K562 (cell line): Measurements from ENCODE around the gene HIPK2. TPM values are rescaled to one million over a fixed set of nuclear protein-coding genes. Genes with fewer than 3 reads are reported as not detected.
A peak's percentile ranks its signal among the peaks of the same experiment; 100 is the strongest.

Source experiments
- ATAC-seq: fragments of 200-7000 bp; cut with Tn5 transposase; 3 replicates; pipeline ENCODE4 v1.9.1; 2020; ENCODE audit warnings: moderate library complexity
- BruUV-seq: library from RNA; stranded (reverse); fragments of 400-500 nt; replicated peaks from 2 replicates; lab custom pipeline; 2021; lab: Mats Ljungman, UMichigan
- CTCF ChIA-PET: fragments of 300-600 bp; formaldehyde crosslinking; extraction: SDS; loops from one replicate; lab custom pipeline; 2021; ENCODE audit warnings: low intra/inter-chr PET ratio; lab: Yijun Ruan, JAX
- POLR2A ChIA-PET: fragments of 300-600, 350-650 bp; sonication (Branson Sonifier 250); formaldehyde crosslinking; extraction: SDS; loops from one replicate; lab custom pipeline; 2021; ENCODE audit warnings: antibody characterized with exemption, inconsistent platforms; lab: Yijun Ruan, JAX
- DNase-seq, 4 experiments: peaks; one replicate each; pipeline versions ENCODE4 v3.0.0 to v3.0.0-alpha.2; 2011 to 2018; ENCODE audit warnings: low spot score in 3 of 4, mixed read lengths in 3 of 4; ENCODE audit errors: extremely low read depth in 1 of 4
- FAIRE-seq: peaks from 2 replicates; lab custom pipeline; 2011; peaks lifted over from hg19 to GRCh38; lab: Jason Lieb, UNC
- H2AFZ ChIP-seq: 2 replicates; pipeline ENCODE4 v1.6.0; 2011; ENCODE audit warnings: low read depth, low read length, control low read depth, inconsistent platforms
- H3K27ac ChIP-seq: fragments of 200-600 bp; 3 replicates; pipeline ENCODE4 v1.8.0; 2011; ENCODE audit warnings: low read depth, mild to moderate bottlenecking, control low read depth, inconsistent platforms, low read length, moderate library complexity, mixed read lengths; ENCODE audit errors: extremely low read depth
- H3K27me3 ChIP-seq, 2 experiments: fragments of 300-600 bp in 1 of 2; 2 replicates in 1 of 2; 3 replicates in 1 of 2; pipeline versions ENCODE4 v1.6.0 to v1.8.0; 2011; ENCODE audit warnings: inconsistent platforms in 2 of 2, low read length in 2 of 2, mild to moderate bottlenecking in 1 of 2, mixed read lengths in 1 of 2, moderate library complexity in 1 of 2; ENCODE audit not compliant: control insufficient read depth in 2 of 2, insufficient read depth in 2 of 2
- H3K36me3 ChIP-seq: fragments of 300-600 bp; 3 replicates; pipeline ENCODE4 v1.8.0; 2011; ENCODE audit warnings: mild to moderate bottlenecking, low read length, inconsistent platforms; ENCODE audit not compliant: control insufficient read depth, insufficient read depth
- H3K4me1 ChIP-seq, 2 experiments: fragments of 200-600 bp in 1 of 2; replicated peaks in 1 of 2; 2 replicates in 1 of 2; 3 replicates in 1 of 2; pipeline versions ENCODE4 v1.5.1 to v1.8.0; 2011; ENCODE audit warnings: inconsistent platforms in 2 of 2, low read length in 2 of 2, mild to moderate bottlenecking in 1 of 2, mixed read lengths in 1 of 2, moderate library complexity in 1 of 2; ENCODE audit not compliant: control insufficient read depth in 2 of 2, insufficient read depth in 2 of 2
- H3K4me2 ChIP-seq: 2 replicates; pipeline ENCODE4 v1.6.1; 2011; ENCODE audit warnings: low read length, control low read depth, inconsistent platforms, mixed read lengths; ENCODE audit not compliant: insufficient read depth
- H3K4me3 ChIP-seq: fragments of 200-600 bp; sonication (generic), shearing (Covaris generic); 2 replicates; pipeline ENCODE4 v1.5.1; 2016; ENCODE audit warnings: control low read depth, inconsistent platforms
- H3K79me2 ChIP-seq: fragments of 200-600 bp; 3 replicates; pipeline ENCODE4 v1.8.0; 2011; ENCODE audit warnings: low read length, inconsistent platforms; ENCODE audit not compliant: control insufficient read depth, insufficient read depth
- H3K9ac ChIP-seq, 2 experiments: 2 replicates each; pipeline versions ENCODE4 v1.6.0 to v1.6.1; 2011; ENCODE audit warnings: low read depth in 2 of 2, low read length in 2 of 2, control low read depth in 1 of 2, inconsistent platforms in 1 of 2, mild to moderate bottlenecking in 1 of 2, mixed read lengths in 1 of 2; ENCODE audit not compliant: insufficient read depth in 1 of 2
- H3K9me1 ChIP-seq: one replicate; pipeline ENCODE4 v1.6.0; 2011; ENCODE audit warnings: inconsistent platforms, mild to moderate bottlenecking, low read length, moderate library complexity; ENCODE audit not compliant: control insufficient read depth, insufficient read depth
- H3K9me3 ChIP-seq: replicated peaks from 2 replicates; pipeline ENCODE4 v1.5.1; 2011; ENCODE audit warnings: low read depth, low read length, inconsistent platforms; ENCODE audit not compliant: control insufficient read depth, insufficient read depth
- H4K20me1 ChIP-seq: replicated peaks from 2 replicates; pipeline ENCODE4 v1.6.1; 2011; ENCODE audit warnings: low read length, inconsistent platforms, mixed read lengths; ENCODE audit not compliant: control insufficient read depth, insufficient read depth
- ATF3 ChIP-seq, 2 experiments: fragments of 450-650 bp in 1 of 2; sonication (generic) in 1 of 2; formaldehyde crosslinking in 1 of 2; IDR thresholded peaks in 1 of 2; conservative IDR thresholded peaks in 1 of 2; 2 replicates each; pipeline versions ENCODE4 v1.6.1 to v1.8.1; 2016 to 2023; ENCODE audit warnings: mild to moderate bottlenecking in 2 of 2, moderate library complexity in 2 of 2, inconsistent platforms in 1 of 2, missing genetic modification reagents in 1 of 2
- BRCA1 ChIP-seq, 2 experiments: fragments of 450-650 bp in 1 of 2; sonication (generic) in 1 of 2; formaldehyde crosslinking in 1 of 2; IDR thresholded peaks; 2 replicates each; pipeline versions ENCODE4 v1.5.0 to v1.6.1; 2017 to 2020; ENCODE audit warnings: mild to moderate bottlenecking in 1 of 2, missing genetic modification reagents in 1 of 2
- HDAC2 ChIP-seq: fragments of 450-650 bp; IDR thresholded peaks from 2 replicates; pipeline ENCODE4 v1.6.1; 2016; ENCODE audit warnings: mild to moderate bottlenecking
- IRF2 ChIP-seq: sonication (generic); formaldehyde crosslinking; IDR thresholded peaks from 2 replicates; pipeline ENCODE4 v1.8.1; 2022; ENCODE audit warnings: mild to moderate bottlenecking, missing genetic modification reagents
- SIRT6 ChIP-seq: IDR thresholded peaks from one replicate; pipeline ENCODE4 v1.6.1; 2012; ENCODE audit warnings: low read depth, mild to moderate bottlenecking, control low read depth, inconsistent platforms, low read length, moderate library complexity
- ZBTB11 ChIP-seq, 3 experiments: fragments of 200-800 bp in 1 of 3; fragments of 250-450 bp in 1 of 3; fragments of 450-650 bp in 1 of 3; sonication (Bioruptor Pico) in 1 of 3; sonication (Bioruptor generic) in 1 of 3; formaldehyde crosslinking in 1 of 3; IDR thresholded peaks; 2 replicates each; pipeline versions ENCODE4 v1.6.1 to v1.8.0; 2016 to 2022; ENCODE audit warnings: mild to moderate bottlenecking in 2 of 3, missing genetic modification characterization in 2 of 3, missing compliant biosample characterization in 1 of 3, moderate library complexity in 1 of 3
- ZNF57 ChIP-seq: fragments of 450-650 bp; formaldehyde crosslinking; IDR thresholded peaks from 2 replicates; pipeline ENCODE4 v1.4.0; 2020; ENCODE audit warnings: mild to moderate bottlenecking, moderate library complexity
- WGBS: fragments of 100-300 bp; shearing (Covaris generic); methylation state at CpG from one replicate; pipeline ENCODE4 v1.1.6; 2016; ENCODE audit warnings: low coverage, mixed read lengths; ENCODE audit not compliant: insufficient coverage; ENCODE audit errors: missing lambda C conversion rate; 5-methylcytosine and 5-hydroxymethylcytosine counted together
- in situ Hi-C: fragments of 300-500 bp; cut with MboI; formaldehyde crosslinking; loops from 4 replicates; pipeline ENCODE4 v1.15.0; 2018; ENCODE audit warnings: inconsistent platforms, mixed read lengths
- intact Hi-C: fragments of 100-400 bp; cut with micrococcal nuclease; formaldehyde crosslinking; loops from 2 replicates; pipeline ENCODE4 v1.14.2; 2022
- polyA plus RNA-seq, 8 experiments: library from polyadenylated mRNA; depleted of rRNA in 4 of 8; stranded (reverse) in 5 of 8; unstranded in 3 of 8; fragments of >200 nt; fragmentation: Nextera tagmentation in 2 of 8; fragmentation: Illumina TruSeq in 1 of 8; extraction: Ambion mirVana in 2 of 8; extraction: Trizol in 1 of 8; gene quantifications; 2 replicates each; pipeline versions ENCODE4 v1.2.1 to v1.2.3, GENCODE V29; 2011 to 2014; ENCODE audit warnings: inconsistent platforms in 1 of 8, missing spikeins in 1 of 8
- total RNA-seq, 7 experiments: library from RNA; depleted of rRNA in 6 of 7; stranded (reverse); fragments of >200 nt in 6 of 7; fragmentation: Illumina TruSeq in 2 of 7; extraction: Trizol in 2 of 7; gene quantifications; 2 replicates each; pipeline versions ENCODE4 v1.2.1 to v1.2.3, GENCODE V29; 2011 to 2021; ENCODE audit warnings: low replicate concordance in 1 of 7

Gene HIPK2
- total and polyA plus RNA-seq, 9 of the 15 experiments (the other 6 are each of a cell fraction or from before 2014, with no cell fraction given): 0.69 to 19.8 (median 5.1) TPM

- H3K4me2 ChIP-seq: no peak overlapping the region
- H3K27me3 ChIP-seq: peaks cover 0 to 5% of the 10 kb centered on the region in 2 experiments; a peak in 1 of 5 replicates
- 52% methylated on average over 12 of the region's 12 CpGs for WGBS
- no TSS peak for BruUV-seq
- no peak overlapping the region for H3K27ac ChIP-seq
- no peak overlapping the region for H2AFZ ChIP-seq
- DNase-seq (no peak), ATAC-seq (no peak), FAIRE-seq (no peak)
- in situ Hi-C loops: no loop called here
- POLR2A ChIA-PET: interaction anchor here (0.6 to 0.9 kb wide), 5 partner anchors 8 to 579 kb away, joined by 3 to 4 read pairs (median 3); no protein-coding TSS in a partner anchor
- H3K4me1 ChIP-seq: peaks cover 3 to 8% of the 10 kb centered on the region in 2 experiments; a peak in 4 of 5 replicates
- no peaks in the 10 kb centered on the region for H3K79me2 ChIP-seq
- intact Hi-C loops: no loop called here
- H4K20me1 ChIP-seq: peaks cover 5% of the 10 kb centered on the region; the same call in 1 of the 2 replicates
- TF ChIP-seq IRF2 (CRISPR knock-in tag): peak; percentile 55; the same call in 1 of the 2 replicates
- no peak for TF ChIP-seq ZBTB11 (CRISPR knock-in tag; IDR thresholded peaks at IDR 0.05)
- no peak for TF ChIP-seq BRCA1 (IDR thresholded peaks at IDR 0.05)
- 0 out of 2 replicates have a peak, but pooled peaks have one; percentile 33 for TF ChIP-seq BRCA1 (CRISPR knock-in tag; IDR thresholded peaks at IDR 0.05)
- no peak for TF ChIP-seq ATF3 (IDR thresholded peaks at IDR 0.05)
- no peak for TF ChIP-seq ATF3 (CRISPR knock-in tag; conservative IDR thresholded peaks at IDR 0.05)
- no peak for TF ChIP-seq HDAC2
- no peak for TF ChIP-seq ZNF57 (CRISPR knock-in tag)
- TF ChIP-seq SIRT6: no peak
- peaks cover 2% of the 10 kb centered on the region for H3K9me1 ChIP-seq
- H3K4me3 ChIP-seq: no peak overlapping the region
- no peaks in the 10 kb centered on the region; the same call in 2 of the 3 replicates for H3K36me3 ChIP-seq
- CTCF ChIA-PET: no interaction called here
- H3K9ac ChIP-seq: no peak overlapping the region
- no peaks in the 10 kb centered on the region for H3K9me3 ChIP-seq
These were observed 127.2 kb downstream of the HIPK2 start for GRCh38 chr7:139650429-139651100.
